ENCODE measurements around the gene SNTB2.
A peak's percentile ranks its signal among the peaks of the same experiment; 100 is the strongest.

SNTB2 gene

GRCh38 chr16:69321080-69321479 lies 134.1 kb downstream of the SNTB2 start:
- DNase-seq = no peak

GRCh38 chr16:69322343-69322742 lies 135.4 kb downstream of the SNTB2 start:
- no peak for DNase-seq

GRCh38 chr16:69323415-69323814 lies 136.5 kb downstream of the SNTB2 start:
- DNase-seq = no peak

- no peak for DNase-seq
Measured at GRCh38 chr16:69324013-69324531, 137.1 kb downstream of the SNTB2 start.

GRCh38 chr16:69324585-69325253 lies 137.8 kb downstream of the SNTB2 start:
- no peak for DNase-seq

- DNase-seq = no peak
Measured at GRCh38 chr16:69325784-69326171, 138.8 kb downstream of the SNTB2 start.

- DNase-seq = no peak
Measured at GRCh38 chr16:69326172-69326873, 139.4 kb downstream of the SNTB2 start.

GRCh38 chr16:69327585-69328310 lies 140.8 kb downstream of the SNTB2 start:
- DNase-seq = no peak

GRCh38 chr16:69328854-69329316 lies 141.9 kb downstream of the SNTB2 start:
- no peak for DNase-seq

GRCh38 chr16:69329369-69330285 lies 142.7 kb downstream of the SNTB2 start:
- DNase-seq = no peak

- DNase-seq = peak; percentile 91
Measured at GRCh38 chr16:69330286-69331109, 143.5 kb downstream of the SNTB2 start, which contains the start of gene PDF. TSS of gene PDF (minus strand) at chr16:69330588. CDS start at chr16:69330570, 18 bp downstream.

- DNase-seq = no peak
Measured at GRCh38 chr16:69334696-69335095, 147.7 kb downstream of the SNTB2 start.

GRCh38 chr16:69338557-69339288 lies 151.8 kb downstream of the SNTB2 start:
- DNase-seq = no peak

- DNase-seq = peak; percentile 99
Measured at GRCh38 chr16:69339289-69340094, 152.5 kb downstream of the SNTB2 start, which contains the start of the genes COG8 and NIP7. TSS of gene COG8 (minus strand) at chr16:69339564. CDS start at chr16:69339552, 12 bp downstream. TSS of gene NIP7 (plus strand) at chr16:69339772. CDS start at chr16:69339830, 58 bp downstream.

GRCh38 chr16:69340095-69340644 lies 153.2 kb downstream of the SNTB2 start:
- DNase-seq = no peak

GRCh38 chr16:69344171-69344570 lies 157.2 kb downstream of the SNTB2 start:
- DNase-seq = no peak

GRCh38 chr16:69345923-69346322 lies 159.0 kb downstream of the SNTB2 start:
- DNase-seq = no peak

- DNase-seq = no peak
Measured at GRCh38 chr16:69346683-69347082, 159.7 kb downstream of the SNTB2 start.

GRCh38 chr16:69348222-69348621 lies 161.3 kb downstream of the SNTB2 start:
- no peak for DNase-seq
